Gastroesophageal sphincter (tissue), 4 donors: Measurements from ENCODE around the gene NTRK1. TPM values are rescaled to one million over a fixed set of nuclear protein-coding genes. Genes with fewer than 3 reads are reported as not detected.

Experiments used
- ATAC-seq: fragments of 150-250 bp; one replicate; pipeline ENCODE4 v1.9.1; 2016; ENCODE audit warnings: mild to moderate bottlenecking, moderate library complexity
- H3K27ac ChIP-seq, 4 donors: fragments of 200-600 bp; sonication (generic) in 3 of 4; 1 replicate in 3 of 4; 2 replicates in 1 of 4; pipeline ENCODE4 v1.5.1; 2016 to 2019
- H3K27me3 ChIP-seq: fragments of 200-600 bp; sonication (generic); one replicate; pipeline ENCODE4 v1.5.1; 2019
- H3K36me3 ChIP-seq, 2 donors: fragments of 200-600 bp; sonication (generic); one replicate each; pipeline ENCODE4 v1.5.1; 2019; ENCODE audit warnings: control low read depth in 1 of 2
- H3K4me1 ChIP-seq, 3 donors: fragments of 200-600 bp; sonication (generic); 1 replicate in 2 of 3; 2 replicates in 1 of 3; pipeline ENCODE4 v1.5.1; 2016 to 2019; ENCODE audit warnings: control low read depth in 2 of 3
- H3K4me3 ChIP-seq, 2 donors: fragments of 200-600 bp; sonication (generic); one replicate each; pipeline ENCODE4 v1.5.1; 2019; ENCODE audit warnings: mild to moderate bottlenecking in 1 of 2, moderate library complexity in 1 of 2
- H3K9me3 ChIP-seq, 3 donors: fragments of 200-600 bp; sonication (generic); one replicate each; pipeline ENCODE4 v1.5.1; 2017 to 2019; ENCODE audit warnings: control low read depth in 2 of 3
- EP300 ChIP-seq: sonication (generic); formaldehyde crosslinking; IDR thresholded peaks from one replicate; pipeline ENCODE4 v1.6.1; 2017; ENCODE audit warnings: antibody characterized with exemption, mild to moderate bottlenecking
- POLR2A ChIP-seq, 2 donors: fragments of 450-650 bp; IDR thresholded peaks; one replicate each; pipeline ENCODE4 v1.6.1; 2017; ENCODE audit warnings: antibody characterized with exemption in 2 of 2, mild to moderate bottlenecking in 2 of 2, moderate library complexity in 1 of 2
- POLR2AphosphoS5 ChIP-seq: sonication (generic); formaldehyde crosslinking; IDR thresholded peaks from one replicate; pipeline ENCODE4 v1.6.1; 2017; ENCODE audit warnings: antibody characterized with exemption
- WGBS, 2 donors: methylation state at CpG; one replicate each; pipeline ENCODE4 v1.1.5; 2018; ENCODE audit warnings: low coverage in 1 of 2; 5-methylcytosine and 5-hydroxymethylcytosine counted together
- total RNA-seq, 4 donors: library from RNA; depleted of rRNA; stranded (reverse); fragments of >200 nt; gene quantifications; one replicate each; pipeline ENCODE4 v1.1.0, GENCODE V29; 2016
- TF ChIP-seq, protein P1 (sequence below), 4 experiments: fragments of 200-600 bp in 2 of 4; fragments of 450-650 bp in 2 of 4; sonication (generic) in 1 of 4; IDR thresholded peaks; one replicate each; pipeline ENCODE4 v1.5.1; 2017 to 2019; ENCODE audit warnings: antibody characterized with exemption in 4 of 4, mild to moderate bottlenecking in 2 of 4, moderate library complexity in 2 of 4

The NTRK1 gene
- total RNA-seq, 4 donors from 2014 or later: 0.23 to 4.4 (median 0.72) TPM

- Histone ChIP-seq H3K27me3 (peaks cover 58% of the 10 kb centered on the region), H3K36me3 (peaks cover 0 to 3% of the 10 kb centered on the region in 2 donors), H3K27ac (peak overlapping the region in 1 of 4 donors; percentile 26), H3K9me3 (no peaks in the 10 kb centered on the region), H3K4me3 (no peak overlapping the region), H3K4me1 (peaks cover 0 to 87% (median 12%) of the 10 kb centered on the region in 3 donors)
- TF ChIP-seq, protein P1, sequence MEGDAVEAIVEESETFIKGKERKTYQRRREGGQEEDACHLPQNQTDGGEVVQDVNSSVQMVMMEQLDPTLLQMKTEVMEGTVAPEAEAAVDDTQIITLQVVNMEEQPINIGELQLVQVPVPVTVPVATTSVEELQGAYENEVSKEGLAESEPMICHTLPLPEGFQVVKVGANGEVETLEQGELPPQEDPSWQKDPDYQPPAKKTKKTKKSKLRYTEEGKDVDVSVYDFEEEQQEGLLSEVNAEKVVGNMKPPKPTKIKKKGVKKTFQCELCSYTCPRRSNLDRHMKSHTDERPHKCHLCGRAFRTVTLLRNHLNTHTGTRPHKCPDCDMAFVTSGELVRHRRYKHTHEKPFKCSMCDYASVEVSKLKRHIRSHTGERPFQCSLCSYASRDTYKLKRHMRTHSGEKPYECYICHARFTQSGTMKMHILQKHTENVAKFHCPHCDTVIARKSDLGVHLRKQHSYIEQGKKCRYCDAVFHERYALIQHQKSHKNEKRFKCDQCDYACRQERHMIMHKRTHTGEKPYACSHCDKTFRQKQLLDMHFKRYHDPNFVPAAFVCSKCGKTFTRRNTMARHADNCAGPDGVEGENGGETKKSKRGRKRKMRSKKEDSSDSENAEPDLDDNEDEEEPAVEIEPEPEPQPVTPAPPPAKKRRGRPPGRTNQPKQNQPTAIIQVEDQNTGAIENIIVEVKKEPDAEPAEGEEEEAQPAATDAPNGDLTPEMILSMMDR (IDR thresholded peaks at IDR 0.05): no peak
- TF ChIP-seq POLR2AphosphoS5 (no peak), POLR2A (IDR thresholded peaks at IDR 0.05) (no peak), EP300 (no peak)
- WGBS, 2 donors: 74 to 100% methylated on average over 1 to 3 of the region's 6 CpGs
- no peak for ATAC-seq
Measured at GRCh38 chr1:156900896-156901589, 40.4 kb downstream of the NTRK1 start.

GRCh38 chr1:156901590-156901900 lies 40.9 kb downstream of the NTRK1 start:
- H3K27me3 ChIP-seq: peaks cover 60% of the 10 kb centered on the region
- ATAC-seq: no peak
- H3K27ac ChIP-seq: peak overlapping the region in 2 of 4 donors; percentile 26 to 41
- TF ChIP-seq, protein P1 (IDR thresholded peaks at IDR 0.05): no peak
- TF ChIP-seq POLR2A (IDR thresholded peaks at IDR 0.05): no peak
- no peak for TF ChIP-seq POLR2AphosphoS5
- TF ChIP-seq EP300: no peak
- H3K9me3 ChIP-seq: no peaks in the 10 kb centered on the region
- WGBS, 2 donors: 89% methylated on average over 4 of the region's 4 CpGs; no CpG with 5 or more reads in 1 of the 2 donors
- H3K4me3 ChIP-seq: no peak overlapping the region
- H3K36me3 ChIP-seq: peaks cover 0 to 8% of the 10 kb centered on the region in 2 donors
- H3K4me1 ChIP-seq: peaks cover 0 to 85% (median 12%) of the 10 kb centered on the region in 3 donors

GRCh38 chr1:156901966-156902915 lies 41.6 kb downstream of the NTRK1 start:
- TF ChIP-seq POLR2A (IDR thresholded peaks at IDR 0.05) (no peak), POLR2AphosphoS5 (no peak), EP300 (no peak)
- TF ChIP-seq, protein P1 (IDR thresholded peaks at IDR 0.05): no peak
- Histone ChIP-seq H3K27me3 (peaks cover 60% of the 10 kb centered on the region), H3K36me3 (peaks cover 0 to 15% of the 10 kb centered on the region in 2 donors), H3K27ac (peak overlapping the region in 2 of 4 donors; percentile 26 to 41), H3K9me3 (no peaks in the 10 kb centered on the region), H3K4me1 (peaks cover 0 to 85% (median 12%) of the 10 kb centered on the region in 3 donors), H3K4me3 (no peak overlapping the region)
- no peak for ATAC-seq
- WGBS, 2 donors: 33 to 51% methylated on average over 1 to 4 of the region's 23 CpGs

DNA sequence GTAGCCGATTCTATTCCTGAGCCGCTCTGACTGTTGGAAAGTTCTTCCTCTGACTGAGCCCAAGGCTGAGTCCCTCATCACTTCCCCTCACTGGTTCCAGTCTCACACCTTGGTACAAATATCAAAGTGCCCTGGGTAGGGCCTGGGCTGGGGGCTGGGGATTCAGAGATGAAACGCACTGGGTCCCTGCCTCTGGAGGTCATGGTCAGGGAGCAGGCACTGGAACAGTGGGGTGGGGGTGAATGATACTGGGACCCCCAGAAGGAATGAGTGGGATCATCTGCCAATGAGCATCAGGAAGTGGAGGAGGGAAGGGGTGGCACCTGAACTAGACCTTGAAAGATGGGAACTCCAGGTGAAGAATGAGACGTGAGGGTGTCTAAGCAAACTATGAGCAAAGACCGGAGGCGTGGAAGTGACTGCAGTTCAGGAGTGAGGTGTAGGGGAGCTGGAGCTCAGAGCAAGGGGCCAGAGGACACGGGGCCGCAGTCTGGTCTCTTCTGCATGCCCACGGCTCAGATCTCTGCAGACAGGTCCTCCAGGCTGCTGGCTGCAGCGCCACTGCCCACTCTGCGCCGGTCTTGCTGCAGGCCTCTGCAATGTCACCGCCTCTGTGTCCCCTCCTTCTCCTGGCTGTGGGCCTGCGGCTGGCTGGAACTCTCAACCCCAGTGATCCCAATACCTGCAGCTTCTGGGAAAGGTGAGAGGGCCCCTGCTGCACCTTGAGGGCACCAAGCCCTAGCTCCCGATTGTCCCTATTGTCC lies 42.8 kb downstream of the NTRK1 start:
- no peak for ATAC-seq
- H3K27ac ChIP-seq: no peak overlapping the region
- TF ChIP-seq POLR2AphosphoS5: no peak
- TF ChIP-seq, protein P1 (IDR thresholded peaks at IDR 0.05): no peak
- no peaks in the 10 kb centered on the region for H3K9me3 ChIP-seq
- H3K36me3 ChIP-seq: peaks cover 0 to 27% of the 10 kb centered on the region in 2 donors
- no peak overlapping the region for H3K4me3 ChIP-seq
- WGBS, 2 donors: 83 to 88% methylated on average over 11 to 12 of the region's 15 CpGs
- peaks cover 60% of the 10 kb centered on the region for H3K27me3 ChIP-seq
- peaks cover 0 to 84% (median 12%) of the 10 kb centered on the region in 3 donors for H3K4me1 ChIP-seq
